ENCODE measurements around the gene LIPT2.

DNA sequence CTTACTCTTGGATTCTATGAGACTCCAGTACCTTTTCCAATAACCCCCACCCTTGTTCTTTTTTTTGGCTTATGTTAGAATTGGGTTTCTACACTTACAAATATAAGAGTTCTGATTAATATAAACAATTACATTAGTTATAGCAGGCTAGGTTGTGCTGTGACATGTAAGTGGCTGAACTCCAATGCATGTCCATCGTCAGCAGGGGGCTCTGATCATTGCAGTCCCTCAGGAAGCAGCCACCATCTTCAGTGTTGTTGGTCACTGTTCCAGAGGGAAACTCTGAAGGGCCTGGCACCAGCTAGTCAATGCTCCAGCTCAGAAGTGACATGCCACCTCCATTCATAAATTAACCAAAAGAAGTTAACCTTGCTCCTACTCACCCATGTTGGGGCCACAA is 5.6 kb downstream of the LIPT2 start:
- TF ChIP-seq, protein P1, sequence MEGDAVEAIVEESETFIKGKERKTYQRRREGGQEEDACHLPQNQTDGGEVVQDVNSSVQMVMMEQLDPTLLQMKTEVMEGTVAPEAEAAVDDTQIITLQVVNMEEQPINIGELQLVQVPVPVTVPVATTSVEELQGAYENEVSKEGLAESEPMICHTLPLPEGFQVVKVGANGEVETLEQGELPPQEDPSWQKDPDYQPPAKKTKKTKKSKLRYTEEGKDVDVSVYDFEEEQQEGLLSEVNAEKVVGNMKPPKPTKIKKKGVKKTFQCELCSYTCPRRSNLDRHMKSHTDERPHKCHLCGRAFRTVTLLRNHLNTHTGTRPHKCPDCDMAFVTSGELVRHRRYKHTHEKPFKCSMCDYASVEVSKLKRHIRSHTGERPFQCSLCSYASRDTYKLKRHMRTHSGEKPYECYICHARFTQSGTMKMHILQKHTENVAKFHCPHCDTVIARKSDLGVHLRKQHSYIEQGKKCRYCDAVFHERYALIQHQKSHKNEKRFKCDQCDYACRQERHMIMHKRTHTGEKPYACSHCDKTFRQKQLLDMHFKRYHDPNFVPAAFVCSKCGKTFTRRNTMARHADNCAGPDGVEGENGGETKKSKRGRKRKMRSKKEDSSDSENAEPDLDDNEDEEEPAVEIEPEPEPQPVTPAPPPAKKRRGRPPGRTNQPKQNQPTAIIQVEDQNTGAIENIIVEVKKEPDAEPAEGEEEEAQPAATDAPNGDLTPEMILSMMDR (conservative IDR thresholded peaks at IDR 0.05; ENCODE audit: low read depth in 2 of 2), result peak; percentile 38 to 63
- TF ChIP-seq EZH2 (IDR thresholded peaks at IDR 0.05; ENCODE audit: low read depth, unreplicated experiment) (no peak), POLR2AphosphoS5 (IDR thresholded peaks at IDR 0.05; ENCODE audit: low read depth) (no peak)
